Ecto neural progenitor cell (in vitro differentiated cells): ENCODE measurements around the gene PACS2.

ENCODE experiments used
- DNase-seq: peaks from one replicate; pipeline ENCODE4 v3.0.0-alpha.2; 2018; ENCODE audit warnings: low spot score

The PACS2 gene

DNA sequence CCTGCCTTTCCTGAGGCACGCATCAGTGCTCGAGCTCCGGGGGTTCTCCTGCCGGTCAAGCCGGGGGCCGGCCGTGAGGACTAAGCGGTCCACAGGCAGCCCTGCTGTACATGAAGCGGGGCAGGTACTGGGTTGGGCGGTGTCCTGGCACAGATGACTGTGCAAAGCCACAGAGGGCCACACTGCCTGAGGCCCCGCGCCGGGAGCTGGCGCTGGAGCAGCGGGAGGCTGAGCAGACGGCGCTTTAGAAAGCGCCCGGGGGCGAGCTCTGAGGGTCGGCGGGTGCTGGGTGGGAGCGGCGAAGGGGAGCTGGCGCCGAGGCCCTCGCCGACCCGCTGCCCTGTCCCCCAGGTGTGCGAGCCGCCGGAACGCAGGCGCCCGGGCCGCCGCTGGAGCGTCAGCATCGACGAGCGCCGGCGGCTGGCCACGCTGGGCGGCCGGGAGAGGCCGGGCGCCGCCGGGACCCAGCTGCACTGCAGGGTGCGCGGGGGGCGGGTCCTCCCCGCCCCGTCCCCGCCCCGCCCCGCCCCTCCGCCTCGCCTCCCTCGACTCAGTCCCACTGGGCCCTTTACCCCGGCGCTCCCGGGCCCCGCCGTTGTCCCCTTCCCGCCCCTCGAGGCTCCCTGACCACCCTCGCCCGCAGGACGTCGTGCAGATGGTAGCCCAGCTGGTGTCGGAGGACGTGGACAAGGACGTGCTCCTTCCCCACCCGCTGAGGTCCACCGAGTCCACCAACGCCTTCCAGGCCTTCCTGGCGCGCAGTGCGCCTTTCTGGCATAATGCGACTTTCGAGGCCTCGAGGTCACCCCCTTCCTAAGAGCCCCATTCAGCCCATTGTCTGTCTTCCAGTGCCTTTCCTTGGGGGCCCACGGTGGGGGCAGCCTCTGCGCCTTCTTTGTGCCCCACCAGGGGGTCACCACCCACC lies 96.7 kb downstream of the PACS2 start:
- peak; percentile 64 for DNase-seq

DNA sequence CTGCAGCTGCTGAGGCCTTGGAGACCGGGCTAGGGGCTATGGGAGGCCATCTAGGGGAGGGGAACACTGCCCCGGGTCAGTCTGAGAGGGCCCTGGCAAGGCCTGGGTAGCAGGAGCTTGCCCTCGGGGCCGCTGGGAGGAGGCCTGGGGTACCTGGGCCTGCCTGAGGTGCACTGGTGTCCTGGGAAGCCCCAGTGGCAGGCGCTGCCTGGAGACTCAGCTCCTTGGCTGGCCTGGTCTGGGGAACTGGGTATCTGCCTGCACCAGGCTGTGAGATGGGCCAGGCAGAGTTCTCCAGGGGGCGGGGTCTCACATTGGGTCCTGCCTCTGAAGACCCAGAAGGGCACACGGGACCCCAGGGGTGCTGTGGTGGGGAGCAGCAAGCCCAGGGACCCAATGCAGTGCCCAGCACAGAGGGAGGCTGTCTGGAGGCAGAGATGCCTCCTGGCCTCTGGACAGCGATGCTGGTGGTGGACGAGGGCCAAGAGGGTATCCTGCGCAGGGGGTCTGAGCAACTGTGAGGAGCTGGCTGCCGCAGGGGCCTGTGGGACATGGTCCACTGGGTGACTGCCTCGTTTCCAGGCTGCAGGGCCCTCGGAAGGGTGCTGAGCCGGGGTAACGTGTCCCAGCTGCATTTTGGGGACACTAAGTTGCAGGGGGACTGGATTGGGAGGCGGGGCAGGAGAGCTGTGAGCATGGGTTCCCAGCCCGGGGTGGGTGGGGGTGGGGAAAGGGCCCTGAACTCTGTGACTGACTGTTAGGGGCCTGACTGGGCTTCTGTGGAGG lies 97.6 kb downstream of the PACS2 start:
- no peak for DNase-seq

DNA sequence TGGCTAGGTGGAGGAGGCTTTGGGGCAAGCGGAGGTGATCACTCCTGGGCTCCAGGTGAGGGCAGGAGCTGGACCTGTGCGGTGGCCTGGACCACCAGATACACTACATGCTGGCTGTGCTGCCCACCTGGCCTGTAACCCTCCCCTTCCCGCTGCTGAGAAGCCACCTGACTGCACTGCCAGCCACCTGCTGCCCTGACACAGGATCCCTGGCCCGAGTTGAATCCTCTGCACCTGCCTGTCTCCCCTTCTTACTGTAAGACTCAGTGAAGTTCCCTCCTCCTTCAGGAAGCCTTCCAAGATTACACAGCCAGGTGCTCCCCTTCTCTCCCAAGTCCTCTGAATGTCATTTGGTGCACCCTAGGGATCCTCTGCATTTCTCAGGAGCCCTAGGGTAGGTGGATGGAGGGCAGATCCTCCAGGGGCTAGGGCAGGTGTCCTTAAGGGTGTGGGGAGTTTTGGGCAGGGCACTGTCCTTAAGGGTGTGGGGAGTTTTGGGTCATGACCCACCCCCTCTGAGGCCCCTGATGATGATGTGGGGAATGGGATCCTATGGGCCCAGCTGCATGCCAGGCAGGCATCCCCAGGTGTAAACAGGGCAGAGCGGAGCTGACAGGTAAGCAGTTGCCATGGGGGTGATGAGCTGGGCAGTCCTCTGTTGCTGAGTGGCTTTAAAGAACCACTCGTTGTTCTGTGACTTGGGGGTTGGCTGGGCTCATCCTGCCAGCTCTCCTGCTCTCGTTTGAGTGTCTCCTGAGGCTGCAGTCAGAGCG lies 98.4 kb downstream of the PACS2 start:
- DNase-seq = no peak

DNA sequence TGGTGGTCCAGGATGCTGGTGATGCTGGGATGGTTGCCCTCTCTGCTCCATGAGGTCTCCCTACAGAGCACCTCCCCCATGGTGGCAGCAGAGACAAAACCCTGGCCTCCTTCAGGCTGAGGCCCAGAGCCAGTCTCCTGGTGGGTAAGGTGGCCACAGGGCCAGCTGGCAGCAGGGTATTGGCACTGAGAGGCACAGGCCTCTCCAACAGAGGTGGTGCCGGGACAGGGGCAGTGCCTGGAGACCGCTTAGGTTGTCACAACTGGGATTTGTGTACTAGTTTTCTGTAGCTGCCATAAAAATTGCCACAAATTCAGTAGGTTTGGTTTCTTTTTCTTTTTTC lies 99.0 kb downstream of the PACS2 start:
- DNase-seq = no peak

DNA sequence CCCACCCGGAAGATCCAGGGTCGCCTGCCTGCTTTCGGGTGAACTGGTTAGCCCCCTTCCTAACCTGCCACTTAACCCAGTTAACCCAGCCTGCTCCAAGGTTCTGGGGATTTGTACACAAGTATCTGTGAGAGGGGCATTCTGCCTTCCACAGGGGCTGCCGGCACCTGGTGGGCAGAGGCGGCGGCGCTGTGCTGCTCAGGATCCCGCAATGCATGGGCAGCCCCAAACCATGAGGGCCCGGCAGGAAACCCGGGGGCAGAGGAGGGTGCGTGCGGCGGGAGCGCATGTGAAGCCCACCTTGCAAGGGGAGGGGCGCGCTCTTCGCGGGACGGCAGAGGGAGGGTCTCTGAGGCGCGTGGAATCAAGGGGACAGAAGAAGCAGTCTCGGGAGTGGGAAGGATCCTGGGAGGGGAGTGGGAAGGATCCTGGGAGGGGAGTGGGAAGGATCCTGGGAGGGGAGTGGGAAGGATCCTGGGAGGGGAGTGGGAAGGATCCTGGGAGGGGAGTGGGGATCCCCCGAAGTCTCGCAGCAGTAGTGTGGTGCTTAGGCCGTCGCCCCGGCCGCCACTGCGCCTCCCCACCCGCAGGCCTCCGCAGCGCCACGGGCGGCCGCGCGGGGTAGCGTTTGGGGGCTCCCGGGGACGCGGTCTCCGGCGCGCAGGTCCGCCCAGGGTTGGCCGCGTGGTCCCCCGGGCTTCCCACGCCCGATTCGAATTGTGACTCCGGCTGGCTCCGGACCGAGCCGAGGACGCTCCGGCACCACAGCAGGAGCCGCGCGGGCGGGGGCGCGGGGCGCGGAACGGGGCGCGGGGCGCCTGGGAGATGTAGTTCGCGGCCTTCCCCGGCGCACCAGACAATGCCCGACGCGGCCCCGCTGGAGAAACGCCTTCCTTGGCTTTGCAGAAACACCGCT lies 100.2 kb downstream of the PACS2 start:
- peak; percentile 85 for DNase-seq

DNA sequence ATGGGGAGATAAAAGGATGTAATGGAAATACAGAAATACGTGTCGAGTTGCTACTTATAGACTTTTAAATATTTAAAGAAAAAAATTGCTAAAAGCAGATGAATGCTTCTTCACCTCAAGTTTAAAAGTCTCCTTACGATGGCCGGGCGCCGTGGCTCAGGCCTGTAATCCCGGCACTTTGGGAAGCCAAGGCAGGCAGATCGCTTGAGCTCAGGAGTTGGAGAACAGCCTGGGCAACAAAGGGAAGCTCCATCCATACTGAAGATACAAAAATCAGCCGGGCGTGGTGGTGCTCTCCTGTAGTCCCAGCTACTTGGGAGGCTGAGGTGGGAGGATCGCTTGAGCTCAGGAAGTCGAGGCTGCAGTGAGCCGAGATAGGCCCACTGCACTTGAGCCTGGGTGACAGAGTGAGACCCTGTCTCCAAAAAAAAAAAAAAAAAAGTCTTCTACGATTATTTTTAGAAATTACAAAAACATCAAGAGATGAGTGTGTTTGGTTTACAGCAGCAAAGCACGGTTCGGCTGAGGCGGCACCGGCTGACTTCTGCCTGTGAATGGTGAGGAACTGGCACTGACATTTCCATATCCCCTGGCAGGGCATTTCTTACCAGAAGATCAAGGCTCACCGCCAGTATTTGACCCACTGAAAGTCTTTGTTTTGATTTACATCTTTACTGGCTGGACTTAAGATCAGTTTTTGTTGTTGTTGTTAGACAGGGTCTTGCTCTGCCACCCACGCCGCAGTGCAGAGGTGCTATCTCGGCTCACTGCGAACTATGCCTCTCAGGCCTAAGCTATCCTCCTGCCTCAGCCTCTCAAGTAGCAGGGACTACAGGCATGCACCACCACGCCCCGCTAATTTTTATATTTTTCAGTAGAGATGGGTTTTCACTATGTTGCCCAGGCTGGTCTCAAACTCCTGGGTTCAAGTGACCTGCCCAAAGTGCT lies 101.2 kb downstream of the PACS2 start:
- no peak for DNase-seq

DNA sequence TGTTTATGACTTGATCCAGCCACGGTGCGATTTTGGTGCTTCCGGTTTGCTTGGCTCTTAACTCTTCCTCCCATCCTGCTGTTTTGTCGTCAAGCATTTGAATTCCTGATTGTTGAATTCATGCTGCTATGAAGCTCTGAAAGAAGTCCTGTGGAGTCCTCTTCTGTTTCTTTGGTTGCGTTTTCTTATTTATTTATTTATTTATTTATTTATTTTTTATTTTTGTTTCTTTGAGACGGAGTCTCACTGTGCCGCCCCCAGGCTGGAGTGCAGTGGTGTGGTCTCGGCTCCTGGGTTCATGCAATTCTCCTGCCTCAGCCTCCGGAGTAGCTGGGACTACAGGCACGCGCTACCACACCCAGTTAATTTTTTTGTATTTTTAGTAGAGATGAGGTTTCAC lies 102.1 kb downstream of the PACS2 start:
- DNase-seq = no peak

DNA sequence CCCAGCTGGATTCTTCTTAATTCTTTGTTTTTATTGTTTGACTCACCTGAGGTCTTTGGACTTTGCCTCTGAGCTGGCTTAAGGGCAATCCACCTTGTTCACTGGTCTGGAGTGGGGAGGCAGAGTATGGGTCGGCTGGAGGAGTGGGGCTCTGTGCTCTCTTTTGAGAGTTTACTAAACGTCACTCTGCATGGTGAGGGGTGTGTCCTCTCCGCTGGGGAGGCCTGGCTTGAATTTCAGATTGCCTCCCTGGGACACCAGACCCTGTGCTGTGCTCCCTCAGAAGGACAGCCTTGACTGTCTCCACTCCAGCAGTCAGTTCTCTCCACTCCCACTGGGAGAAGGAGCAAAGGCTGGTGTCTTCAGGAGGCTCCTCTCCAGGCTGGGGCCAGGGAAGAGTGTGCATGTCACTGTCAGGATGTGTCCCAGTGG lies 103.2 kb downstream of the PACS2 start:
- DNase-seq = no peak

DNA sequence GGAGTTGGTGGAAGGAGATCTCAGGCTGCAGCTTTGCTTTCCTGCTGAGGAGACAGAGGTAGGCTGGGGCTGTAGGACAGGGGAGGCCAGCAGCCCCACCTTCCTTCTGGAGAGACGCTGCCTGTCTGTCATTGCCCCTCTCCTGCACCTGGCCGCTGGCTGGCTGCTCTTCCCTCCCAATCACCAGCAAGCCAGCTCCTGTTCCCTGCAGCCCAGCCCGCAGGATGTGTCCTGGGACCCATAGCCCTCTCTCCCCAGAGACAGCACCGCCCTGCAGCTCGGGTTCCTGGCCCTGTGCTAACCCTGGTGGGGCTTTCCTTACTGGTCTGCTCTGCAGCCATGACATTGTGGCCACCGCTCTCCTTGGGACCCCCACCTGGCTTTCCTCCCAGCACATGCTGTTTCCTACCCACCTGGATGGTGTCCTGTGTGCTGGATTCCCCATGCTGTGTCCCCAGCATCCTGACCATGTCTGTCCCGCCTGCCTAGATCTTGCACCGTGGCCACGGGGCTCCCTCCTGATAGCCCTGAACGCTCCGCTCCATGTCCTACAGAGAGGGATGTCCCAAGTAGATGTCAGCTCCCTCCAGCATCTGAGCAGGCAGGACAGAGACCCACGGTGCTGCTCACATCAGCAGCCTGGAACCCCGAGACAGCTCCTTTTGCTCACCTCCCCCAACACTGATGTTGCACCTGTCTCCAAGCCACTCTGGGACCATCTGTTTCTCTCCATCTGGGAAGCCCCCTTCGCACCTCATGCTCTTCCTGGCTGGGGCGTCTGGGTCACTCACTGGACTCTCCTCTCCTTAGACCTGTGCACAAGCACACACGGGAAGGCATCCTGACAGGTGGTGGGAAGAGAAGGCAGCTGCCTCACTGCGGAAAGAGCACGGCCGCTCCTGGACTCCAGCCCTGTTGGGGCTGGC lies 104.0 kb downstream of the PACS2 start:
- DNase-seq = no peak

DNA sequence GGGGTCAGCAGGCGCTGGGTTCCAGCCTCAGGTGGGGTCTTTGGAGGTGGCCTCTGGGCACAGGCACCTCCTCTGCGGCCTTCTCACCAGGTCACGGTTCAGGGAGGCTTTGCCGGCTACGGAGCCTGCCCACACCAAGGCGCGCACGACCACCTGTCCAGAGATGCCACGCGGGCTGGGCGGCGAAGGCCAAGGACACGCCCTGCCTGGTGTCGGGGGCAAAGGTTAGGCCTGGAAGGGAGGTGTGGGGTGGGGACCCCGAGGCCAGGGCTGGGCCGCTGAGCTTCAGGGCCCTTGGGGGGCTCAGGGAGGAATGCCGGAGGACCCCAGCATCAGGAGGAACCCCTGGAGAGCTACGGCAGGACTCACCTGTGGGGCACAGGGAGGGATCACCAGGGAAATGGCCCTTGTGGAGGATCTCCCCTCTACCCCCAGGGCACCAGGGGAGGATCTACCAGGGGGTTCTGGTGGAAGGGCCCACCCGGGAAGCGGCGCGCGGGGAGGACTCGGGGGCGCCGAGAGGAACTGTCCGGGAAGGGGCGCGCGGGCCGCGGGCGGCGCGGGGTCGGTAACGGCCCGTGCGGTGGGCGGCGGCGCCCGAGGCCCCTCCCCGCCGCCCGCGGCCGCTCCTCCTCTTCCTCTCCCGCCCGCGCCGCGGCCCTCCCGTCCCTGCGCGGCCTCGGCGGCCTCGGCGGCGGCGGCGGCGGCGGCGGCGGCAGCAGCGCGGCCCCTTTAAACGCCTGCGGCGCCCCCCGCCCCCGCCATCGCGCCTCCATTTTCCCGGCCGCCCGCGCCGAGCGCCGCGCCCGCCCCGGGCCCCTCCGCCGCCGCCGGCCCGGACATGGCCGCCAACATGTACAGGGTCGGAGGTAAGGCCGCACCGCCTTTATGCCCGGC lies 104.9 kb downstream of the PACS2 start, which contains the start of gene MTA1:
Gene MTA1, plus strand, starts transcription at position 633 of the 897 bp plus-strand sequence. Its CDS starts 209 bp downstream, at position 842.
- no peak for DNase-seq

DNA sequence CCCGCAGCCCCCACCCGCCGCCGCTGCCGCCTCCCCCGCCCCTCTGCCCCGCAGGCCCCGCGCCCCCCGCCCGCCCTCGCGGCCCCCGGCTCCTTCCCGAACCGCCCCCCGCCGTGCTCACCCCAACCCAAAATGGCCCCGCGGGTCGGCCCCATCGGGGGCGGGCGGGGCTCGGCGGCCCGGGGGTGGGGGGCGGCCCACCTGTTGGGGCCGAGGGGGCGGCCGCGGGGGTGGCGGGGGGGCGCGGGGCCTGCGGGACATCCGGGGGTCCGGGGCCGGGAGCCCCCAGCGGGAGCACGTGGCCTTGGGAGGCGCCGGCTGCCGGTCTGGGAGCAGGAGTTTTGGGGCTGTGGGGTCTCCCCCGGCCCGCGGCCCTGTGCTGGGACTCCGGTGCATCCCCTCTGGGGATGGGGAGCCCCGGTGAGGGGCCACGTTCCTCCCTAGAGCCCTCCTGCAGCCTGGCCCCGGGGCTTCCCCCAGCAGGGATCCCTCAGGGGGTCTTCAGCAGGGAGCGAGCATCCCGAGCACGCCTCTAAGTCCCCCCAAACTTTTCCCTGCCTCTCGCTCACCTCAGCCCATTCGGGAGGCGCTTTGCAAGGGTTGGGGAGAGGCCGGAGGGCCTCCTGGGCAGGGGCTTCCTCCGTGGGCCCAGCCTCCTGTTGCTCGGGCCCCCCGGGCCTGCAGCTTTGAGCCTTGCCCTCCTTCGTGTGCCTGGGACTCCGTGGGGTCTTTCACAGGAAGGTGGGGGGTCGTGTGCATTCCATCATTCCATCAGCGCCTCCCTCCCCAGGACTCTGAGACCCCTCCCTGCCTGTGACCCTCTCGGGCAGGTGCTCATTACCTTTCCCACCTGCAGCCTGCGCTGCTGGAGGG lies 105.8 kb downstream of the PACS2 start:
- no peak for DNase-seq

DNA sequence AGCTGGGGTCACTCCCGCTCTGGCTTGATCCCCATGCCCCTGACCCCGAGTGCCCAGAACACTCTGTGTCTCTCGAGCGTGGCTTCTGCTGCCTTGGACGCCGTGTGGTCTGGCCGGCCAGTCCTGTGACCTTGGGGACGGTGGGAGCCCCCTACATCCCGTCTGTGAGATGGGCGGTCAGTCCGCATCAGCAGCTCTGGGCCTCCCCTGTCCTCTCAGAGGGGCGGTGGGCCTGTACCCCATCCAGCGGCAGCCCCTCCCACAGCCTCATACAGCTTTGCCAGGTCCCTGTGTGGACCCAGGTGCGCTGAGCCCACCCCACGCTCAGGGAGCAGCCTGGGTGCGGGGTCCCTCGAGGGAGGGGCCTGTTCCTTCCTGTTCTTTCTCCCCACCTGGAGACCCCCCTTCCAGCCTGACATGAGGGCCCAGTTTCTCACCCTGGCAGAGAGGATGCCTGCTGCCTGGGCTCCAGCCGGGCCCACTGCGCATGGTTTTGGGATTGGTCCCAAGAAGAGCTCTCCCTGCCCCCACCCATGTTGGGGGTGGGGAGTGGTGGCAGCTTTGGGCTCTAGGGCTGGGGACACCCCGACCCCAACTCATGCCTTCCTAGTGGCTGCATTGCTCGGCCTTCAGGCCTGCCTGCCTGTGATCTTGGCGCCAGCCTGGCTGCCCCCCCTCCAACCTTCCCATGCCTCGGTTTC lies 106.6 kb downstream of the PACS2 start:
- DNase-seq = no peak

DNA sequence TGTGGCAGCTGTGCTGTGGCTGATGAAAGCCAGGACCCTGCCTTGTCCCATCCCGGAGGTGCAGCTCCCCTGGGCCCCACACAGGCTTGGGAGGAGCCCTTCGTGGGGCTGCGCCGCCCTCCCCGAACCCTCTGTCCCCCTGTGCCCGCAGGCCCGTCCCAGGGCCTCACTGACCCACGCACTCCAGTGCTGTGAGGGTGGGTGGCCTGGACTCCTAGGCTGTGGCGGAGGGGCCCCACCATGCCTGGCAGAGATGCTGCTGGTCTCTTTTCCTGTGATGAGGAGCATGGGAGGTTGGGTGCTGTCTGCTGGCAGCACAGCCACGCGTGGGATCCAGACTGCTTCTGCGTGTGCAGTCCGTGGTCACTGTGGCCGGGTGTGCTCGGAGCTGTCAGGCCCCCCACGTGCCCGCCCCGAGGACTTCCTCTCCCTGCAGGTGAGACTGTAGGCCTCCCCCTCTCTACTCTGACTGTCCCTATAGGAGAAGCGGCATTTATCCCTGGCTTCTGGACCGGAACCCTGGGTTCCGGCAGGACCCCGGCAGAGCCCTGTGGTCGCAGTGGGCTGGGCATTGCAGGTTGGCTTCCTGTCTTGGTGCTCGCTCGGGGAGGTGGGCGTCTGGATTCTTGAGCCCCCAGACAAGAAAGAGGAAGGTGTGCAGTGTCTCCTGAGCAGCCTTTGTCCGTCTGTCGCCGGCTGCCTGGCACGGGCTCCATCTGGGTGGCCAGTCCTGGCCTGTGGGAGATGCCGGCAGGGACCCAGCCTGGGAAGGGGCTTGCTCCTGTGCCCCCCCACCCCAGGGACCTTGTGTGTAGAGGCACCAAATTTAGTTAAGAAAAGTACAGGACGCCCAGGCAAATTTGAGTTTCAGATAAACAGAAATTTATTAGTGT lies 107.4 kb downstream of the PACS2 start:
- no peak for DNase-seq

DNA sequence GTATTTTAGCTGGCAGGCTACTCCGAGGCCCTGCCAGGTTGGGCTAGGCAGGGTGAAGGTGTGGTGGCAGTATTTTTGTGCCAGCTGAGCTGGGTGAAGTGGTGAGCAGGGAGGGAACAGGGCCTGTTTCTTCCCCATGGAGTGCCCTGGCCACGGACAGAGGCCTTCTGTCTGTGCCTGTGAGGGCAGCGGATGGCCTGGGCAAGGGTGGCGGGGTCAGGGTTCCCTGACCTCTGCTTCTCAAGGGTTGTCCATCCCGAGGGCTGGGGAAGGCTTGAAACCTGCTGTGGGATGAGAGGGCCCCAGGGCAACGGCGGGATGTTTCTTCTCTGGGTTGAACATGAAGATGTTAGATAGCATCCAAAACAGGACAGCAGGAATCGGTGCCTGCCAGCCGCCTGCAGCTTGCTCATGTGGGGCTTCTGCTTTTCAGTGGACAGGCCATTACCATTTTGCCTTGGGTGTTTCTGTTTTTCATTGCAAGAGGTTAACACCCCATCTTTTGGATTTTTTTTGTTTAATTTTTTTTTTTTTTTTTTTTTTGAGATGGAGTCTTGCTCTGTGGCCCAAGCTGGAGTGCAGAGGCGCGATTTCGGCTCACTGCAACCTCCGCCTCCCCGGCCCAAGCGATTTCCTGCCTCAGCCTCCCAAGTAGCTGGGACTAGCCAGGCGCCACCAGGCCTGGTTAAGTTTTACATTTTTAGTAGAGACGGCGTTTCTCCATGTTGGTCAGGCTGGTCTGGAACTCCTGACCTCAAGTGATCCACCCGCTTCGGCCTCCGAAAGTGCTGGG lies 108.3 kb downstream of the PACS2 start:
- no peak for DNase-seq
